ENCODE measurements around the gene LDB3.

DNA sequence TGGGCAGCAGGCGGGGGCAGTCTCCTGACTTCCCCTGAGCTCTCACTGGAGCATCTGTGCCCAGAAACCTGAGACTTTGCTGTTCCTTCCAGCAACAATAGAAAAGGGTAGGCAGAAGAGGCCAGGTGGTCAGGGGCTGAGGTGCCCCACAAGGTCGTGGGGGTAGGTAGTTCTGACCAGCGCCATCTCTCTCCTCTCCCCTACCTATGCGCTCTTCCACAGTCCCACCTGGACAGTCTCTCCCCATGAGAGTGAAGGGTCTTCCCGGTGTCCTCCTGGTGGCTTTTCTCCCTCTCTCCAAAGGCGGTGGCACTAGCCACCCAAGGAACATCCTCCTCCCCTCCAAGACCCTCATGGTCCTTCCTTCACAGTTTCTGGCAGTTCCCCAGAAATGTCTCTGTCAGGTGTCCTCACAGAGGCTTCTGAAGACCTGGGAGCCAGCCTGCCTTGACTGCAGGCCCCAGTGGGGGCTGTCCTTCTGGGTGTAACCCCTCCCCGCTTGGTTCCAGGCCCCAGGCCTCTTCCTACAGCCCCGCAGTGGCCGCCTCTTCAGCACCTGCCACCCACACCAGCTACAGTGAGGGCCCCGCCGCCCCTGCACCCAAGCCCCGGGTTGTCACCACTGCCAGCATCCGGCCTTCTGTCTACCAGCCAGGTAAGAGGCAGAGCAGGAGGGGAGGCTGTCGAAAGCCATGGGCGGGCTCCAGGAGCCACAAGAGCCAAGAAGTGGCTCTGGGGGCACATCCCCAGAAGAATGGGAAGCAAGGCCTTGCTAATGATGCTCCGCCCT lies 41.3 kb downstream of the LDB3 start:
- TF ChIP-seq, protein P1, sequence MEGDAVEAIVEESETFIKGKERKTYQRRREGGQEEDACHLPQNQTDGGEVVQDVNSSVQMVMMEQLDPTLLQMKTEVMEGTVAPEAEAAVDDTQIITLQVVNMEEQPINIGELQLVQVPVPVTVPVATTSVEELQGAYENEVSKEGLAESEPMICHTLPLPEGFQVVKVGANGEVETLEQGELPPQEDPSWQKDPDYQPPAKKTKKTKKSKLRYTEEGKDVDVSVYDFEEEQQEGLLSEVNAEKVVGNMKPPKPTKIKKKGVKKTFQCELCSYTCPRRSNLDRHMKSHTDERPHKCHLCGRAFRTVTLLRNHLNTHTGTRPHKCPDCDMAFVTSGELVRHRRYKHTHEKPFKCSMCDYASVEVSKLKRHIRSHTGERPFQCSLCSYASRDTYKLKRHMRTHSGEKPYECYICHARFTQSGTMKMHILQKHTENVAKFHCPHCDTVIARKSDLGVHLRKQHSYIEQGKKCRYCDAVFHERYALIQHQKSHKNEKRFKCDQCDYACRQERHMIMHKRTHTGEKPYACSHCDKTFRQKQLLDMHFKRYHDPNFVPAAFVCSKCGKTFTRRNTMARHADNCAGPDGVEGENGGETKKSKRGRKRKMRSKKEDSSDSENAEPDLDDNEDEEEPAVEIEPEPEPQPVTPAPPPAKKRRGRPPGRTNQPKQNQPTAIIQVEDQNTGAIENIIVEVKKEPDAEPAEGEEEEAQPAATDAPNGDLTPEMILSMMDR (conservative IDR thresholded peaks at IDR 0.05 in 1 of 2, IDR thresholded peaks at IDR 0.05 in 1 of 2; ENCODE audit: extremely low read depth in 1 of 2, insufficient read depth in 1 of 2, low read depth in 1 of 2, low read length in 2 of 2): no peak
- no peak for TF ChIP-seq EZH2 (IDR thresholded peaks at IDR 0.05; ENCODE audit: borderline replicate concordance, low read length)
